Measurements from ENCODE around the gene UBASH3A.

DNA sequence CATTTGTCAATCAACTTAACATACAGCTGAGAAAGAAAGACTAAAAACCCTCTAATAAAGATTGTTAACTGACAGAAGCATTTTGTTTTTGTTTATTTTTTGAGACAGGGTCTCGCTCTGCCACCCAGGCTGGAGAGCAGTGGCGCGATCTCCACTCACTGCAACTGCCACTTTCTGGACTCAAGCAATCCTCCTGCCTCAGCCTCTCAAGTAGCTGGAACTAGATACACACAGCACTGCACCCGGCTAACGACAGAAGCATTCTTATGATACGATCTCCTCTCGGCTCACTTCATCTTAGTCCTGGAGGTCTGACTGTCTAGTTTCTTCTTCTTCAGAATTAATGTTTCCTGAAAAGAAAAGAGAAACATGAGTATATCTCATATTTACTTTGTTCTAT is 68.8 kb downstream of the UBASH3A start:
- TF ChIP-seq, protein P1, sequence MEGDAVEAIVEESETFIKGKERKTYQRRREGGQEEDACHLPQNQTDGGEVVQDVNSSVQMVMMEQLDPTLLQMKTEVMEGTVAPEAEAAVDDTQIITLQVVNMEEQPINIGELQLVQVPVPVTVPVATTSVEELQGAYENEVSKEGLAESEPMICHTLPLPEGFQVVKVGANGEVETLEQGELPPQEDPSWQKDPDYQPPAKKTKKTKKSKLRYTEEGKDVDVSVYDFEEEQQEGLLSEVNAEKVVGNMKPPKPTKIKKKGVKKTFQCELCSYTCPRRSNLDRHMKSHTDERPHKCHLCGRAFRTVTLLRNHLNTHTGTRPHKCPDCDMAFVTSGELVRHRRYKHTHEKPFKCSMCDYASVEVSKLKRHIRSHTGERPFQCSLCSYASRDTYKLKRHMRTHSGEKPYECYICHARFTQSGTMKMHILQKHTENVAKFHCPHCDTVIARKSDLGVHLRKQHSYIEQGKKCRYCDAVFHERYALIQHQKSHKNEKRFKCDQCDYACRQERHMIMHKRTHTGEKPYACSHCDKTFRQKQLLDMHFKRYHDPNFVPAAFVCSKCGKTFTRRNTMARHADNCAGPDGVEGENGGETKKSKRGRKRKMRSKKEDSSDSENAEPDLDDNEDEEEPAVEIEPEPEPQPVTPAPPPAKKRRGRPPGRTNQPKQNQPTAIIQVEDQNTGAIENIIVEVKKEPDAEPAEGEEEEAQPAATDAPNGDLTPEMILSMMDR (IDR thresholded peaks at IDR 0.05; ENCODE audit: low read length) = no peak
- no peak for TF ChIP-seq EZH2 (IDR thresholded peaks at IDR 0.05; ENCODE audit: borderline replicate concordance, low read length)
